ENCODE results near the gene RALGAPA1.

DNA sequence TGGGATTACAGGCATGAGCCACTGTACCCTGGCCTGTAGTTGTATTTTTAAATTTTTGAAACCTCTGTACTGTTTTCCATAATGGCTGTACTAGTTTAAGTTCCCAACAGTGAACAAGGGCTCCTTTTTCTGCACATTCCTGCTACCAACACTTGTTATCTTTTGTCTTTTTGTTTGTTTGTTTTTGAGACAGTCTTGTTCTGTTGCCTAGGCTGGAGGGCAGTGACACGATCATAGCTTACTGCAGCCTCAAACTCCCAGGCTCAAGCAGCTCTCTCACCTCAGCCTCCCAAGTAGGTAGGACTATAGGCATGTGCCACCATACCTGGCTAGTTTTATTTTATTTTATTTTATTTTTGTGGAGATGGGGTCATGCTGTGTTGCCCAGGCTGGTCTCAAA, 40.0 kb upstream of the RALGAPA1 start:
- TF ChIP-seq, protein P1, sequence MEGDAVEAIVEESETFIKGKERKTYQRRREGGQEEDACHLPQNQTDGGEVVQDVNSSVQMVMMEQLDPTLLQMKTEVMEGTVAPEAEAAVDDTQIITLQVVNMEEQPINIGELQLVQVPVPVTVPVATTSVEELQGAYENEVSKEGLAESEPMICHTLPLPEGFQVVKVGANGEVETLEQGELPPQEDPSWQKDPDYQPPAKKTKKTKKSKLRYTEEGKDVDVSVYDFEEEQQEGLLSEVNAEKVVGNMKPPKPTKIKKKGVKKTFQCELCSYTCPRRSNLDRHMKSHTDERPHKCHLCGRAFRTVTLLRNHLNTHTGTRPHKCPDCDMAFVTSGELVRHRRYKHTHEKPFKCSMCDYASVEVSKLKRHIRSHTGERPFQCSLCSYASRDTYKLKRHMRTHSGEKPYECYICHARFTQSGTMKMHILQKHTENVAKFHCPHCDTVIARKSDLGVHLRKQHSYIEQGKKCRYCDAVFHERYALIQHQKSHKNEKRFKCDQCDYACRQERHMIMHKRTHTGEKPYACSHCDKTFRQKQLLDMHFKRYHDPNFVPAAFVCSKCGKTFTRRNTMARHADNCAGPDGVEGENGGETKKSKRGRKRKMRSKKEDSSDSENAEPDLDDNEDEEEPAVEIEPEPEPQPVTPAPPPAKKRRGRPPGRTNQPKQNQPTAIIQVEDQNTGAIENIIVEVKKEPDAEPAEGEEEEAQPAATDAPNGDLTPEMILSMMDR (IDR thresholded peaks at IDR 0.05; ENCODE audit: insufficient read depth, low read length): no peak
- TF ChIP-seq REST (IDR thresholded peaks at IDR 0.05; ENCODE audit: insufficient replicate concordance, low read depth) (no peak), POLR2AphosphoS5 (IDR thresholded peaks at IDR 0.05; ENCODE audit: low read depth) (no peak), GABPA (IDR thresholded peaks at IDR 0.05; ENCODE audit: low read depth) (no peak)
